HG03175 (cell line): ENCODE data around the gene CSMD2.

ENCODE experiments used
- ATAC-seq: cut with Tn5 transposase; IDR thresholded peaks from one replicate; pipeline ENCODE4 v1.9.1; 2021; ENCODE audit warnings: mild to moderate bottlenecking, moderate library complexity; ENCODE audit not compliant: unreplicated experiment

CSMD2 gene

DNA sequence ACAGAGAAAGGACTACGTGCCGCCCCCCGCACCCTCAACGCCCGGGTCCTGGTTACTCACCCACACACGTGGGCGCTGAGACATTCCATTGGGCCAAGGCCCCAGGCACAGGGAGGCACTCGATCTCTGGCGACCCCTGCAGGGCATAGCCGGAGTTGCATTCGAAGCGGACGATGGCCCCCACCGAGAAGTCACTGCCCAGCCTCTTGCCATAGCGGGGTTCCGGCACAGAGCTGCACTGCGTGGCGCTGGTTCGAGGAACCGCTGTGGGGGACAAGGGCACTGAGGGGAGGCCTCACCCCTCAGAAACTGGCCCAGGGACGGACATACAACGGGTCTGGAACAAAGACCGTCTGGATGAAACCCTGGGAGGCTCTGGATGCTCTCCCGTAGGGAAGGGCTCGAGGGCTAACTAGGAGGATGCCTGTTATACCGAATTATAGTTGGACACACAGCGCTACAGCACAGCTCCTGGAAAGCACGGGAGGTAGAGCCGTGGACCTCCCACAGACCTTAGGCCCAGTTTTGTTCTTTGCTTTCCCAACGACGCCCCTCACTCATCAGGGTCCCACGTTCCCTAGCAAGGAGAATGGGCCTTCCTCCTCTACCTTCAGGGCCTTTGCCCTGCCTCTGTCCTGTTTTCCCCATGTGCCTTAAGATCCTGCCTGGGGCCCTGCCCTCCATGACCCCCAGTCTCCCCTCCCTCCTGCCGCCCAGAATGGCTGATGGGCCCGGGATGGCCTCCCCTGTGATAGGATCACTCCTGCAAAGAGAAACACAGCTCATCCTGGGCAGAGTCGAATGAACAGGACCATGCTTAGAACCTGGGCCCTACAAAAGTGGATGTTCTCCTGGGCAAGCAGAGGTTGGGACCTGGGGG, 539.8 kb downstream of the CSMD2 start:
- ATAC-seq, result no peak

DNA sequence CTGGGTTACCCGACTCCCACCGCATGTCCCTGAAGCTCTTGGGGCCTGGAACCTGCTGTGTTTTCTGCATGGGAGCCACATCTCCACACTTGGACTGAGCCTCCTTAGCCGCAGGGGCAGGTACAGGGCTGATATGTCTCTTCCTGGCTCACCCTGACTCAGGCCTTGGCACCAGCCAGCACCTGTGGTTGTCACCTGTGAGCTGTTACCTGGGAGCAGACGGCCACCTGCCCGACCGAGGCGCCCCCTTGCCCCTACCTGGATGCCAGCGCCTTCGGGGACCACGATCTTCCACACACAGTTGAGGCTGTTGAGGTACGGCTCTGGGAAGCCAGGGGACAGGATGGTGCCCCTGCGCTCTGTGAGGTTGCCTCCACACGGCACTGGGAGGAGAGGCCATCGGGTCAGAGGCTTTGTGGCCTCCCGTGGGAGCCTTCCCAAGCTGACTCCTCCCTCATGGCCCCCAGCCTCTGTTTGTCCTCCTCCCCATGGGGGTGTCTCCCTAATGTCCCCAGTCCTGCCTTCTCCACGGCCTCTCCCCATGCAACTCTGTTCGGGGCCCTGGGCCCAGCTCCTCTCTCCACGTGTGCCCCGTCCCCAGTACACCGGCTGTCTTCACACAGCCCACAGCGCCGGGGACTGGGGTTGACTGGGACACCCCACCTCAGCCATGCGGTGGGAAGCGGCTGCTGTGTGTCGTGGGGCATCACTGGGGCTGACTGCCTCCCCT, 540.6 kb downstream of the CSMD2 start:
- no peak for ATAC-seq

DNA sequence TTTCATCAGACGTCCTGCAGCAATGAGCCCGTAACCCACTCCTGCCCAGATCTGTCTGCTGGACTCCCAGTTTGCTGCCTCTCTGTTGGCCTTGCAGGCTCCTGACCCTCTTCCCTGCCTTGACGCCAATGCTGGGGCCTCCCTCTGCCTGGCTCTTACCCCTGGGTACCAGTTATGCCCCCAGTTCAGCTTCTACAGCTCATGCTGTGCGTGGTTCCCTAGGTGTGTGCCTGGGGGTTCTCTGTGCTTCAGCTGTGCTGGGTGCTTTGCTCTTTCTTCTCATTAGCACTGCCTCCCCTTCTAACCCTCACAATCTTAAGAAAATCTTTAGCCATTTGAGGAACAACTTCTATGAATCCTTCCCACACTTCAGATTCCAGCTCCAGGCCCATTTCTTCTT, 541.2 kb downstream of the CSMD2 start:
- ATAC-seq, result no peak

DNA sequence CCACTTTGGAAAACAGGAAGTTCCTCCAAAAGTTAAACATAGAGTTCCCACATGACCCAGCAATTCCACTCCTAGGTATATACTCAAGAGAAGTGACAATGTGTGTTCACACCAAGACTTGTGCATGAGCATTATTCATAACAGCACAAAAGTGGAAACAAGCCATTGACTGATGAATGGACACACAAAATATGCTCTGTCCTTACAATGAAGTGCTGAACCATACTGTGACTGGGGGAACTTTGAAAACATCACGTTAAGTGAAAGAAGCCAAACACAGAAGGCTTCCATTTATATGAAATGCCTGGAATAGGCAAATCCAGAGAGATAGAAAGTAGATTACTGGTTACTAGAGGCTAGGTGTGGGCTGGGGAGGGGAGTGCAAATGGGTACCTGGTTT, 542.3 kb downstream of the CSMD2 start:
- no peak for ATAC-seq

DNA sequence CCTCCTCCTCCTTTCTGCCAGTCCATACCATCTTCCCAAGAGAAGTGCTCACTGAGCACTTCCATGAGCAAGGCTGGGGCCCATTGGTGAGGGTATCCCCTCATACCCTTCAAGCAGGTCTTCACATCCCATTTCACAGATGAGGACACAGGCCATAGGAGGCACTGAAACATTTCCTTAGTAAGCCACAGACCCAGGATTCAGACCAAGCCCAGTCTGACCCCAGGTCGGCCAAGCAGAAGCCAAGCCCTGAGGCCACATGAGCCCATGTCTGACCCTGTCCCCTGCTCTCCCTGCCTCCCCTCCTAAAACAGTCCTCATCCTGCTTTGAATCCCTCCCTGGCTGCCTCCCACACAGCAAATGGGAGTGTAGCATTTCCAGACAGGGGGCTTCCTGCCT, 546.4 kb downstream of the CSMD2 start:
- no peak for ATAC-seq

DNA sequence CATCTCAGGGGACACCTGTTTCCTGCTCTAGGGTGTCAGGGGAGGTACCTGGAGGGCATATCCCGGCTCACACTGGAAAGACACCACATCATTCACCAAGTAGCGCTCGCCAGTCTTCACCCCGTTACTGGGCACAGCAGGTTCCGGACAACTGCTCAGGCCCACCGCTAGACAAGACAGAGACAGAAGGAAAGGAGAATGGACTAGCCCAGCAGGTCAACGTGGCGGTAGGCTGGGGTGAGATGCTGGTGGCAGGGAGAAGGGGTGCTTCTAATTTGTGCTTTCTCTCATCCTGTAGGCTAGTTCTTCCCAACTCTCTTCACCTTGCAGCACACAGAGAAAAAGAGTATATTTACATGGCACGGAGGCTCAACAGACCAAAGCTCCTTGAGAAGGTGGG, 547.6 kb downstream of the CSMD2 start:
- no peak for ATAC-seq

DNA sequence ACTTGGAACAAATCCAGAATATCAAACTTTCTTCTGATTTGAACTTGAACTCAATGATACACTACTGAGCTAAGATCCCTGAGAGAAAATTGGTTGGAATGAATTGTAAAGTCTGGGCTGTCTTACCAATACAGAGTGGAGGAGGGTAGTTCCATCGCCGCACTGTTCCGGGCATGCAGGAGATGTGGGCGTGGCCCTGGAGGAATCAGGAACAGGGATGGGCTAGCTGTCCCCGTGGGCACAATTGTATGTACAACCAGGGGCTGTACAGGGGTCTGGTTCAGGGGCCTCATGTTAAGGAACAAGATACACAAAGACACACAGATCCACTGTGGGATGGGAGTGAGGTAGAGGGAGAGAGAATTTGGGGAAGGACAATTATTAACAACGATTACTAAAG, 548.2 kb downstream of the CSMD2 start:
- ATAC-seq, result no peak

DNA sequence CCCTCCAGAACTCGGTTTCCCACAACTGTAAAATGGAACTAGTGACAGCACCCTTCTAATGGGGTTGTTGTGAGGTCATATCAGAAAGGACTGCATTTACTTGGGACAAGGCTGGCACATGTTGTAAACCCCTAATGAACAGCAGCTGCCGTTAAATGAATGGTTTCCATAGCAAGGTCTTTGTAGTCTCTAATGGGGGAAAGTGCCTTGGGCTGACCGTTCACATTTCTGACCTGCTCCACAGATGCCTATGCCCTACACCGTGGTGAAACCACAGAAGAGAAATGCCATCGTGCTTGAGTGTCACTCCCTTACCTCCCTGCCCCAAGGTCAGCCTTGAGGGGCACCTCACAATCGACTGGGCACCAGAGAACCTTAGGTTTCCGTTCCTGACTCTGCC, 549.5 kb downstream of the CSMD2 start:
- ATAC-seq, result no peak

DNA sequence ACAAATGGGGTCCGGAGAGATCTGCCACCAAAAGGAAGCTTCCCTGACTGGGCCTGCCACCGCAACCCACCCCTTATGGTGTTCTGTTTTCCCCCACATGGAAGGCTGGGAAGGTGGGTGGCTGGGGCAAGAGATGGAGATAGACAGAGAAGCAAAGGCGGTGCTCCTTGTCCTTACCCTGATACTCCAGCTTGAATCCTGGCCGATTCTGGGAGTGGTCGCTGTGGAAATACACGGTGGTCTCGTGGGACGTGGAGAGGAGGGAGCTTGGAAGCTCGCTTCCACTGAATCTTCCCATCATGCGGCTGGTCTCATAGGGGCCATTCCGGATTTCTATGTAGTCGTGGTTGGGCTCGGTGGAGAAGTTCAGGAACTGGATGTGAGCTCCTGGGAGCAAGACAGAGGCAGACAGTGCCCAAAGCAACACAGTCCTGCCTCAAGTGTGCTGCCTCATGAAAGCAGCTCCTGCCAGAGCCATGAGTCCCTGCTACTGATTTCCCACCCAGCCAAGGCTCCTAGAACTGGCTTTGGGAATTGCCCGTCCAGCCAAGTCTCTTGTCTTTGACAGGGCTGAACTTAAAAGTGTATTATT, 554.1 kb downstream of the CSMD2 start:
- ATAC-seq, result no peak

DNA sequence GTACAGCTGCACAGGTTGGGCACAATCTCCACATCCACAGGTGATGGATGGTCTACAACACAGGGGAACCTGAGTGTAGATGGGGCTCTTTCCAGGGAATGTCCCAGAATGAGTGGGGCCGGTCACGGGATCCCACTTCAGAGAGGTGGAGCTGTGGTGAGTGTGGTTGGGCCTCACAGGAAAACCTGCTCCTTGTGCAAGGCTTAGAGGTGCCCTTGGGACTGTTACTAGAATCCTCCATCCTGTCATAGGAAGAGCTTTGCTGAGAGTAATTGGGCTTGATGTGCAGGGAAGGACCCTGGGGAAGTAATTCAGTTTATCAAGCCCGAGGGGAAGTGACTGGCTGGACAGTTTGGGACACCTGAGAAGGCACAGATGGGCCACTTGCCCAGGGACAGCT, 554.6 kb downstream of the CSMD2 start:
- no peak for ATAC-seq

DNA sequence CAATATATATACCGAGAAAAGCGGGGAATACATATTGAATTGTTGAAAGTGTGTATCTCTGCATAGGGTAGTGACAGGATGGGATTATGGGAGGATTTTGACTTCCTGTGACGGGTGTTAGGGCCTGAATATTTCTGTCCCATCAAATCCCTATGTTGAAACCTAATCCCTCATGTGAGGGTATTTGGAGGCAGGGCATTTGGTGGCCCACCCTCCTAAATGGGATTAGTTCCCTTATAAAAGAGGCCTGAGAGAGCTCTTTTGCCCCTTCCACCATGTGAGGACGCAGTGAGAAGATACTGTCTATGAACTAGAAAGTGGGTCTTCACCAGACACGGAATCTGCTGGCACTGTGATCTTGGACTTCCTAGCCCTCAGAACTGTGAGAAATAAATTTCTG, 555.3 kb downstream of the CSMD2 start:
- ATAC-seq, result no peak

DNA sequence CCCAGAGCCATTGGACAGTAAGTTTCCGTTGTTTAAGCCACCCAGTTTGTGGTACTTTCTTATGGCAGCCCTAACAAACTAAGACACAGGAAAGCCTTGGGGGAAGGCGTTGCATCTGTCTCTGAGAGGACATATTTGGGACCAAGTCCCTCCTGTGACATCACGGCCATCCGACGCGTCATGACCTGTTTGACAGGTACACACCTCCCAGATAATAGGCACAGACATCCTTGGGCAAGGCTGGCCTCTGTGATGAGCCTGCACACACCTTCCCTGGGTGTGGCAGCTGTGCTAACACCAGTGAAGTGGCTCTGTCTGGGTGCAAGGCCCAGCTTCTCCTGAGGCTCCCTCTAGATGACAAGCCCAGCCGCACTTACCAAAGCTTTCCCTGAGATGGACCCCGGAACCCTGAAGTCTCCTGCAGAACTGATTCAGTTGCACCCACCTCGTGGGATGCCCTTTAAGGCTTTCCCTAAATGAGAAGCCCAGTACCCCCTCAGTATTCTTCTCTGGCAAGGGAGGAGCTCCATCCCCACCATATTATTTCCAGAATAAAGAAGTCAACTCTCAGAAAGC, 556.1 kb downstream of the CSMD2 start:
- no peak for ATAC-seq

DNA sequence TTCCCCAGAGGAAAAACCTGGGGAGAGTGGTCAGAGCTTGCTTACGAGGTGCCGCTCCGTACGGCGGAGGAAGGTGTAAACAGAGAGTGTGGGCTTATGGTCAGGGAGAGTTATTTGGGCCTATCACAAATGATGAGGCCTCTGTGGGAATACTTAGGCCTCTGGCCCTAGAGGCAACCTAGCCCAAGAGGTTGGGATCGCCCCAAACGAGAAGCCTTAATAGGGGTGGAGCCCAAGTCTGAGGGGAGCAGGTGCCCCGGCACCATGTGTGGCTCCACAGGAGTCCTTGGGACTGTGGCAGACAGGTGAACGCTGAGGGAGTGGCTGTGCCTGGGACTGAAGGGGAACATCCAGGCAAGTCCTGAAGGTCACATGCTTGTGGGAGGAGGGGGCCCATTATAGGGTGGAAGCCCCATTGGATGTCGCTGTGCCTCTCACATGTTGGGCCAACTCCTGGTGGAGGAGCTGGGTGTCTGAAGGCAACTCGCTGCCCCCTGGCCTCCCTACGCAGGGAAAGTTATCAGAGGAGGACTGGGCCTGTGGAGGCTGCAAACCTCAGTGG, 557.5 kb downstream of the CSMD2 start:
- no peak for ATAC-seq

DNA sequence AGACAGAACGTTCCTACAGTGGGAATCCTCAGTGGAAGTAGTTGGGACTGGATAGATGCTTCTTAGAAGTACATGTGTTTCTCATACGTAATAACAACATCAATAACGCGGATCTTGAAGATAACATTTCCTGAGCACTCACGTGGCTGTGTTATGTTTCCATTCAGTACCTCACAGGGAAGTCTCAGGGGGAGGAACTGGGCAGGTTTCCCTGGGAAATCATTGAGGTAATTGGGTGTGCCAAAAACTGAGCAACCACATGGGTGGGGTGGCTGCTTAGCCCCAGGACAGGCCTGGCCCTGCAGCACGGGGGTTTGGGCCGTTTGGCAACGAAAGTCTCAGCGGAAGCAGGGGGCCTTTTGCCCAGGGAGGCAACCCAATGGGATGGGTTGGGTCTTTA, 558.8 kb downstream of the CSMD2 start:
- no peak for ATAC-seq

DNA sequence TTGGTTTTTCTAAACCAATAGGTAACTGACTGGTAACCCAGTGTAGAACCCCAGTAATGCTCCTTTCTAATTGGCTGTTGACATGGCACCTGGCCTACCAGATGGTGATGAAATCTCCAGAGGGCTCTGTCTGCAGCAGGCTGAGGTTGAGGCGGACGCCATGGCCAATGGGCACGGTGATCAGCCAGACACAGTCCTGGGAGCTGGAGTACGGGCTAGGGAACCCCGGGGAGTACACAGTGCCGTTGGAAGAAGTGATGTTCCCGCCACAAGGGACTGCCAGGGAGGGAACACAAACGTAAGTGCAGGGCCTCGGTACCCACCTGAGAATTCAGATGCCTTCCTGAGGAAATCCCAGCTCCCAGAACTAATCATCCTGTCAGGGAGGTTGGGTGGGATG, 562.8 kb downstream of the CSMD2 start:
- no peak for ATAC-seq

DNA sequence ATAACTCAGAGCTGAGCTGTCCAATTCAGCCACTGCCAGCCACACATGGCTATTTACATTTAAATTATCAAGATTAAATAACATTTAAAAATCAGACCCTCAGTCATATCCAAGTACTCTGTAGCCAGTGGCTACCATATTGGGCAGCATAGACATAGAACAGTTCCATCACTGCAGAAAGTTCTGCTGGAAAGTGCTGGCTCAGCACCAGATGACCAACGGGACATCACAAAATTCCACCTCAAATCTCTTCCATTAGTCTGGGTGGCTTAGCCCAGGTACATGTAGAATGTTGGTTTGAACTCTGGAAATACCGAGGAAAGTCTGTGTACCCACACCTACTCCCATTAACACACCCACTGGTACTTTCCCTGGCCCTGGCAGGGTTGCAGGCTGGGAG, 563.3 kb downstream of the CSMD2 start:
- no peak for ATAC-seq

DNA sequence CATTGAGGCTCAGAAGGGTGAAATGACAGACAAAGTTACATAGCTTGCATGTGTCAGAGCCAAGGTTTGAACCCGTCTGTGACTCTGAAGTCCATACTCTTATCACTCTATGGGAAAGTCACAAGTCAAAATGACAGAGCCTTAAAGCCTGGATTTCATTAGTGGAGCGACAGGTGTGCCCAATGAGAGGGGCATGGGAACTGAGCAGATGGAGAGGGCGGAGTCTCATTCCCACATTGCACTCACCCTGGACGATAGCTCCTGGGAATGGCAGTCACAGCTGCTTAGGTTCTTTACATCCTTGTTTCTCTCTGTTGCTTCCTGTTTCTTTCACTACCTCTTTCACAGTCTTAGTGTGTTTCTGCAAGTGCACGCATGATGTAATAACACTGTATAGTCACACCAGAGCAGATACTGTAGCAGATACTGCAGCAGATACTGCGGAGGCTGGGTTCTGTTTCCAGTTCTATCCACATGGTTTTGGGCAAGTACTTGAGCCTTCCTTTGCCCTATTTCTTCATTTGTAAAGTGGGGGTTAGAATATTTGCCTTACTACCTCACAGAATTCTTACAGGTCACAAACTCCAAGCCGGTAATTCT, 565.4 kb downstream of the CSMD2 start:
- no peak for ATAC-seq

DNA sequence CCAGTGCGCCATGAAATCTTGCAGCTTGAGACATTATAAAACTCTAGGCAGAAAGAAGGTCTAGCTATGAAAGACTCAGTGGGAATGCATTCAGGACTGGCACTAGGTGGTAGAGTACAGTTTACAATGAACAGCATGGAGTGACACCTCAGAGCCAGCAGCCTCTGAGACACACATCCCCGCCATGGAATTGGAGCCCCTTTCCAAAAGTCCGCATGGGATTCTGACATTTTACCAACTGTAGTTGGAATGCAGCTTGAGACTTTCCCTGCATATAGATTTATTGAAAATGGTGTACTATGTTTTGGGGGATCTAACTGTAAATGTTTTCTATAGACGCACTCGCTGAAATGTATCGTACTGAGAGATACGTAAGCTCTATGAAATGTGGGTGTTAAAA, 576.3 kb downstream of the CSMD2 start:
- ATAC-seq, result no peak

DNA sequence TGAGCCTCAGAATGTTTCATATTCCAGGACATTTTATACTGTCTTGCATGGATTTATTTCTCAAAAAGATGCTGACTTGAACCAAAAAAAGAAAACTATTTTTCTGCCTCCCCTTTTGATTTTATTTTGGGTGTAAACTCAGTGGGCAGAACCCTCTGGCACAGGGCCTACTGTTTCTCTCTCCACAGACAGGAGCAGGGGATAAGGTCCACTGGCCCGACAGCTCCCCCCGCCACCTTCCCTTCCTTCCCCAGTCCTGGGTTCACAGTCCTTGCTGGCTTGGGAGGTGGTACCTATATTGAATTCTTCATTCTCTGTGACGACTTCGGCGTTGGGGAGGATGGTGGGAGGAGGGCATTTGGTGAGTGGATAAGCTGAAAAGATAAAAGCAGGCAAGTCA, 578.2 kb downstream of the CSMD2 start:
- no peak for ATAC-seq

DNA sequence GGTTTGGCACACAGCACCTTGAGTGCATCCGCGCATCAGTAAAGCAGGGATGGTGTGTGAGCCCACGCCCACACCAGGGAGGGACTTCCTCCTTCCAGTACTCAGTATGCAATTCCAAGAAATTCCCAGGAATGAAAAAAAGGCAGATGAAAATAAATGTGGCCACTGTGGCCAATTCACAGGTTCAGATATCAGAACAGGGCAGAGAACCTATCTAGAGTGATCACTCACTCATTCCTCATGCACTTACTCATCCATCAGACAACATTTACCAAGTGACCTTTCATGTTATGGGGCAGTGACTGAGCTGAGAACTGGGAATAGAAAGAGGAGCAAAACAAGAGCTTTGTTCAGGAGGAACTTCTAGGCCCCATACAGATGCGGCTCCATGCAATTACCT, 578.9 kb downstream of the CSMD2 start:
- no peak for ATAC-seq

DNA sequence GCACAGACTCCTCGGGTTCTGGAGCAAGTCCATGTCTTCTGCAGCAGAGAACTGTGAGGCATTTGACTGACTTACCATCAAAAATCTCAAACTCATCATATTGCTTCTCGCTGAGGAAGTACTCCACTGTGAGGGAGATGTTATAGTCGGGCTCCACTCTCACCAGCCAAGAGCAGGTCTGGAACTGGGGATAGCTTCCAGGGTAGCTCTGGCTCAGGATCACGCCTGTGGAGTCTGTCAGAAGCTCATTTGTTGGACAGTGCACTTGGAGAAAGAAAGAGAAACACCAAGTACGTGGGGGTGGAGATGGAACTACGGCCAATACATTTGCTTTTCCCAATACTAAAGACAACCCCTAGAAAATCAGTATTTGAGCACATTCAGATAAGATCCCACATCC, 581.5 kb downstream of the CSMD2 start:
- ATAC-seq, result no peak
